K562 (cell line): ENCODE data around the gene LIF. TPM values are rescaled to one million over a fixed set of nuclear protein-coding genes. Genes with fewer than 3 reads are reported as not detected.

Experiments used
- ATAC-seq: fragments of 200-7000 bp; cut with Tn5 transposase; 3 replicates; pipeline ENCODE4 v1.9.1; 2020; ENCODE audit warnings: moderate library complexity
- BruUV-seq: library from RNA; stranded (reverse); fragments of 400-500 nt; replicated peaks from 2 replicates; lab custom pipeline; 2021; lab: Mats Ljungman, UMichigan
- CTCF ChIA-PET: fragments of 300-600 bp; formaldehyde crosslinking; extraction: SDS; loops from one replicate; lab custom pipeline; 2021; ENCODE audit warnings: low intra/inter-chr PET ratio; lab: Yijun Ruan, JAX
- POLR2A ChIA-PET: fragments of 300-600, 350-650 bp; sonication (Branson Sonifier 250); formaldehyde crosslinking; extraction: SDS; loops from one replicate; lab custom pipeline; 2021; ENCODE audit warnings: antibody characterized with exemption, inconsistent platforms; lab: Yijun Ruan, JAX
- DNase-seq, 4 experiments: peaks; one replicate each; pipeline versions ENCODE4 v3.0.0 to v3.0.0-alpha.2; 2011 to 2018; ENCODE audit warnings: low spot score in 3 of 4, mixed read lengths in 3 of 4; ENCODE audit errors: extremely low read depth in 1 of 4
- FAIRE-seq: peaks from 2 replicates; lab custom pipeline; 2011; peaks lifted over from hg19 to GRCh38; lab: Jason Lieb, UNC
- H2AFZ ChIP-seq: 2 replicates; pipeline ENCODE4 v1.6.0; 2011; ENCODE audit warnings: low read depth, low read length, control low read depth, inconsistent platforms
- H3K27ac ChIP-seq: fragments of 200-600 bp; 3 replicates; pipeline ENCODE4 v1.8.0; 2011; ENCODE audit warnings: low read depth, mild to moderate bottlenecking, control low read depth, inconsistent platforms, low read length, moderate library complexity, mixed read lengths; ENCODE audit errors: extremely low read depth
- H3K27me3 ChIP-seq, 2 experiments: fragments of 300-600 bp in 1 of 2; 2 replicates in 1 of 2; 3 replicates in 1 of 2; pipeline versions ENCODE4 v1.6.0 to v1.8.0; 2011; ENCODE audit warnings: inconsistent platforms in 2 of 2, low read length in 2 of 2, mild to moderate bottlenecking in 1 of 2, mixed read lengths in 1 of 2, moderate library complexity in 1 of 2; ENCODE audit not compliant: control insufficient read depth in 2 of 2, insufficient read depth in 2 of 2
- H3K36me3 ChIP-seq: fragments of 300-600 bp; 3 replicates; pipeline ENCODE4 v1.8.0; 2011; ENCODE audit warnings: mild to moderate bottlenecking, low read length, inconsistent platforms; ENCODE audit not compliant: control insufficient read depth, insufficient read depth
- H3K4me1 ChIP-seq, 2 experiments: fragments of 200-600 bp in 1 of 2; replicated peaks in 1 of 2; 2 replicates in 1 of 2; 3 replicates in 1 of 2; pipeline versions ENCODE4 v1.5.1 to v1.8.0; 2011; ENCODE audit warnings: inconsistent platforms in 2 of 2, low read length in 2 of 2, mild to moderate bottlenecking in 1 of 2, mixed read lengths in 1 of 2, moderate library complexity in 1 of 2; ENCODE audit not compliant: control insufficient read depth in 2 of 2, insufficient read depth in 2 of 2
- H3K4me2 ChIP-seq: 2 replicates; pipeline ENCODE4 v1.6.1; 2011; ENCODE audit warnings: low read length, control low read depth, inconsistent platforms, mixed read lengths; ENCODE audit not compliant: insufficient read depth
- H3K4me3 ChIP-seq: fragments of 200-600 bp; sonication (generic), shearing (Covaris generic); 2 replicates; pipeline ENCODE4 v1.5.1; 2016; ENCODE audit warnings: control low read depth, inconsistent platforms
- H3K79me2 ChIP-seq: fragments of 200-600 bp; 3 replicates; pipeline ENCODE4 v1.8.0; 2011; ENCODE audit warnings: low read length, inconsistent platforms; ENCODE audit not compliant: control insufficient read depth, insufficient read depth
- H3K9ac ChIP-seq, 2 experiments: 2 replicates each; pipeline versions ENCODE4 v1.6.0 to v1.6.1; 2011; ENCODE audit warnings: low read depth in 2 of 2, low read length in 2 of 2, control low read depth in 1 of 2, inconsistent platforms in 1 of 2, mild to moderate bottlenecking in 1 of 2, mixed read lengths in 1 of 2; ENCODE audit not compliant: insufficient read depth in 1 of 2
- H3K9me1 ChIP-seq: one replicate; pipeline ENCODE4 v1.6.0; 2011; ENCODE audit warnings: inconsistent platforms, mild to moderate bottlenecking, low read length, moderate library complexity; ENCODE audit not compliant: control insufficient read depth, insufficient read depth
- H3K9me3 ChIP-seq: replicated peaks from 2 replicates; pipeline ENCODE4 v1.5.1; 2011; ENCODE audit warnings: low read depth, low read length, inconsistent platforms; ENCODE audit not compliant: control insufficient read depth, insufficient read depth
- H4K20me1 ChIP-seq: replicated peaks from 2 replicates; pipeline ENCODE4 v1.6.1; 2011; ENCODE audit warnings: low read length, inconsistent platforms, mixed read lengths; ENCODE audit not compliant: control insufficient read depth, insufficient read depth
- ARID3A ChIP-seq: IDR thresholded peaks from 2 replicates; pipeline ENCODE4 v1.6.1; 2012; ENCODE audit warnings: low read depth, low read length, improper control_type of control experiment, borderline replicate concordance
- BRCA1 ChIP-seq, 2 experiments: fragments of 450-650 bp in 1 of 2; sonication (generic) in 1 of 2; formaldehyde crosslinking in 1 of 2; IDR thresholded peaks; 2 replicates each; pipeline versions ENCODE4 v1.5.0 to v1.6.1; 2017 to 2020; ENCODE audit warnings: mild to moderate bottlenecking in 1 of 2, missing genetic modification reagents in 1 of 2
- SAFB2 ChIP-seq: fragments of 200-400 bp; formaldehyde crosslinking; IDR thresholded peaks from 2 replicates; pipeline ENCODE4 v1.6.1; 2018; ENCODE audit warnings: borderline replicate concordance, low read length, low read depth, moderate library complexity; ENCODE audit not compliant: severe bottlenecking
- TAL1 ChIP-seq: fragments of 450-650 bp; IDR thresholded peaks from 2 replicates; pipeline ENCODE4 v1.6.1; 2016; ENCODE audit warnings: mild to moderate bottlenecking
- ZNF311 ChIP-seq: fragments of 250-450 bp; sonication (Bioruptor Pico); IDR thresholded peaks from 2 replicates; pipeline ENCODE4 v1.4.0; 2020; ENCODE audit warnings: mild to moderate bottlenecking, moderate library complexity
- WGBS: fragments of 100-300 bp; shearing (Covaris generic); methylation state at CpG from one replicate; pipeline ENCODE4 v1.1.6; 2016; ENCODE audit warnings: low coverage, mixed read lengths; ENCODE audit not compliant: insufficient coverage; ENCODE audit errors: missing lambda C conversion rate; 5-methylcytosine and 5-hydroxymethylcytosine counted together
- in situ Hi-C: fragments of 300-500 bp; cut with MboI; formaldehyde crosslinking; loops from 4 replicates; pipeline ENCODE4 v1.15.0; 2018; ENCODE audit warnings: inconsistent platforms, mixed read lengths
- intact Hi-C: fragments of 100-400 bp; cut with micrococcal nuclease; formaldehyde crosslinking; loops from 2 replicates; pipeline ENCODE4 v1.14.2; 2022
- polyA plus RNA-seq, 8 experiments: library from polyadenylated mRNA; depleted of rRNA in 4 of 8; stranded (reverse) in 5 of 8; unstranded in 3 of 8; fragments of >200 nt; fragmentation: Nextera tagmentation in 2 of 8; fragmentation: Illumina TruSeq in 1 of 8; extraction: Ambion mirVana in 2 of 8; extraction: Trizol in 1 of 8; gene quantifications; 2 replicates each; pipeline versions ENCODE4 v1.2.1 to v1.2.3, GENCODE V29; 2011 to 2014; ENCODE audit warnings: inconsistent platforms in 1 of 8, missing spikeins in 1 of 8
- total RNA-seq, 7 experiments: library from RNA; depleted of rRNA in 6 of 7; stranded (reverse); fragments of >200 nt in 6 of 7; fragmentation: Illumina TruSeq in 2 of 7; extraction: Trizol in 2 of 7; gene quantifications; 2 replicates each; pipeline versions ENCODE4 v1.2.1 to v1.2.3, GENCODE V29; 2011 to 2021; ENCODE audit warnings: low replicate concordance in 1 of 7
- TF ChIP-seq, protein P1 (sequence below): fragments of 200-800 bp; sonication (Bioruptor generic); IDR thresholded peaks from 2 replicates; pipeline ENCODE4 v1.6.1; 2017; ENCODE audit warnings: missing genetic modification characterization, missing compliant biosample characterization
- TF ChIP-seq, protein P2 (sequence below), 2 experiments: fragments of 450-650 bp; formaldehyde crosslinking in 1 of 2; IDR thresholded peaks; 2 replicates each; pipeline versions ENCODE4 v1.4.0 to v1.6.1; 2014 to 2020; ENCODE audit warnings: mild to moderate bottlenecking in 2 of 2, borderline replicate concordance in 1 of 2, low read depth in 1 of 2

LIF gene
- total and polyA plus RNA-seq, 9 of the 15 experiments (the other 6 are each of a cell fraction or from before 2014, with no cell fraction given), result 0.05 to 0.39 (median 0.18) TPM; not detected in 3

GRCh38 chr22:30294830-30295229 lies 48.3 kb upstream of the LIF start:
- Histone ChIP-seq H3K27me3 (no peaks in the 10 kb centered on the region), H4K20me1 (peaks cover 6% of the 10 kb centered on the region; the same call in 1 of the 2 replicates), H3K4me2 (no peak overlapping the region), H3K79me2 (no peaks in the 10 kb centered on the region), H3K4me1 (peaks cover 8 to 16% of the 10 kb centered on the region in 2 experiments; a peak in 2 of 5 replicates), H3K4me3 (no peak overlapping the region), H3K9me3 (no peaks in the 10 kb centered on the region), H3K36me3 (peaks cover 16% of the 10 kb centered on the region; the same call in 1 of the 3 replicates), H3K27ac (no peak overlapping the region), H3K9ac (no peak overlapping the region), H3K9me1 (no peaks in the 10 kb centered on the region), H2AFZ (no peak overlapping the region)
- intact Hi-C loops (no loop called here), in situ Hi-C loops (no loop called here)
- WGBS, result 95% methylated on average over 3 of the region's 11 CpGs
- ChIA-PET CTCF (no interaction called here), POLR2A (no interaction called here)
- FAIRE-seq, result no peak
- ATAC-seq, result no peak
- BruUV-seq, result no TSS peak
- DNase-seq, result no peak
- TF ChIP-seq ZNF311 (CRISPR knock-in tag), result no peak
- TF ChIP-seq, protein P1, sequence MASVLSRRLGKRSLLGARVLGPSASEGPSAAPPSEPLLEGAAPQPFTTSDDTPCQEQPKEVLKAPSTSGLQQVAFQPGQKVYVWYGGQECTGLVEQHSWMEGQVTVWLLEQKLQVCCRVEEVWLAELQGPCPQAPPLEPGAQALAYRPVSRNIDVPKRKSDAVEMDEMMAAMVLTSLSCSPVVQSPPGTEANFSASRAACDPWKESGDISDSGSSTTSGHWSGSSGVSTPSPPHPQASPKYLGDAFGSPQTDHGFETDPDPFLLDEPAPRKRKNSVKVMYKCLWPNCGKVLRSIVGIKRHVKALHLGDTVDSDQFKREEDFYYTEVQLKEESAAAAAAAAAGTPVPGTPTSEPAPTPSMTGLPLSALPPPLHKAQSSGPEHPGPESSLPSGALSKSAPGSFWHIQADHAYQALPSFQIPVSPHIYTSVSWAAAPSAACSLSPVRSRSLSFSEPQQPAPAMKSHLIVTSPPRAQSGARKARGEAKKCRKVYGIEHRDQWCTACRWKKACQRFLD (CRISPR knock-in tag), result no peak
- TF ChIP-seq, protein P2, sequence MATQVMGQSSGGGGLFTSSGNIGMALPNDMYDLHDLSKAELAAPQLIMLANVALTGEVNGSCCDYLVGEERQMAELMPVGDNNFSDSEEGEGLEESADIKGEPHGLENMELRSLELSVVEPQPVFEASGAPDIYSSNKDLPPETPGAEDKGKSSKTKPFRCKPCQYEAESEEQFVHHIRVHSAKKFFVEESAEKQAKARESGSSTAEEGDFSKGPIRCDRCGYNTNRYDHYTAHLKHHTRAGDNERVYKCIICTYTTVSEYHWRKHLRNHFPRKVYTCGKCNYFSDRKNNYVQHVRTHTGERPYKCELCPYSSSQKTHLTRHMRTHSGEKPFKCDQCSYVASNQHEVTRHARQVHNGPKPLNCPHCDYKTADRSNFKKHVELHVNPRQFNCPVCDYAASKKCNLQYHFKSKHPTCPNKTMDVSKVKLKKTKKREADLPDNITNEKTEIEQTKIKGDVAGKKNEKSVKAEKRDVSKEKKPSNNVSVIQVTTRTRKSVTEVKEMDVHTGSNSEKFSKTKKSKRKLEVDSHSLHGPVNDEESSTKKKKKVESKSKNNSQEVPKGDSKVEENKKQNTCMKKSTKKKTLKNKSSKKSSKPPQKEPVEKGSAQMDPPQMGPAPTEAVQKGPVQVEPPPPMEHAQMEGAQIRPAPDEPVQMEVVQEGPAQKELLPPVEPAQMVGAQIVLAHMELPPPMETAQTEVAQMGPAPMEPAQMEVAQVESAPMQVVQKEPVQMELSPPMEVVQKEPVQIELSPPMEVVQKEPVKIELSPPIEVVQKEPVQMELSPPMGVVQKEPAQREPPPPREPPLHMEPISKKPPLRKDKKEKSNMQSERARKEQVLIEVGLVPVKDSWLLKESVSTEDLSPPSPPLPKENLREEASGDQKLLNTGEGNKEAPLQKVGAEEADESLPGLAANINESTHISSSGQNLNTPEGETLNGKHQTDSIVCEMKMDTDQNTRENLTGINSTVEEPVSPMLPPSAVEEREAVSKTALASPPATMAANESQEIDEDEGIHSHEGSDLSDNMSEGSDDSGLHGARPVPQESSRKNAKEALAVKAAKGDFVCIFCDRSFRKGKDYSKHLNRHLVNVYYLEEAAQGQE (IDR thresholded peaks at IDR 0.05; ENCODE audit: borderline replicate concordance), result no peak
- TF ChIP-seq, protein P2 (CRISPR knock-in tag; IDR thresholded peaks at IDR 0.05; ENCODE audit: low read depth), result no peak
- no peak for TF ChIP-seq ARID3A
- TF ChIP-seq SAFB2, result no peak
- no peak for TF ChIP-seq TAL1
- no peak for TF ChIP-seq BRCA1 (IDR thresholded peaks at IDR 0.05)
- no peak for TF ChIP-seq BRCA1 (CRISPR knock-in tag; IDR thresholded peaks at IDR 0.05)
